GM19239 (cell line): ENCODE results near the gene ADGRG1.

Source experiments
- DNase-seq: peaks from one replicate; pipeline ENCODE4 v3.0.0; 2011; ENCODE audit warnings: low spot score; ENCODE audit not compliant: insufficient read length
- FAIRE-seq: peaks from 2 replicates; lab custom pipeline; 2011; peaks lifted over from hg19 to GRCh38; lab: Jason Lieb, UNC

The ADGRG1 gene

DNA sequence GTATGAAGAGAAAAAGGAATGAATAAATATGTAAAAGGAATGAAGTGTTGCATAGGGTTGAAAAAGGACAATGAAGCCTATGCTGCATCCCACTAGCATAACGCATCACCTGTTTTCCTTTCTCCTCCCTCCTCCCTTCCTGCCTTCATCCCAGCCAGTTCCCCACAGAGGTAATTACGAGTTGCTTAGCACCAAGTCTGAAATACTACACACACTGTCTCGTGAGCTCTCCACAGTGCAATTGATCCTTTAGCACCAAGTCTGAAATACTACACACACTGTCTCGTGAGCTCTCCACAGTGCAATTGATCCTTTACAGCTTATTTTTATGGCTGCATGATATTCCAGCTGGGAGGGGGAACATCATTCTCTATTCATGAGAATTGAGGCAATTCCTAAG is 65.1 kb downstream of the ADGRG1 start:
- DNase-seq (no peak), FAIRE-seq (no peak)

DNA sequence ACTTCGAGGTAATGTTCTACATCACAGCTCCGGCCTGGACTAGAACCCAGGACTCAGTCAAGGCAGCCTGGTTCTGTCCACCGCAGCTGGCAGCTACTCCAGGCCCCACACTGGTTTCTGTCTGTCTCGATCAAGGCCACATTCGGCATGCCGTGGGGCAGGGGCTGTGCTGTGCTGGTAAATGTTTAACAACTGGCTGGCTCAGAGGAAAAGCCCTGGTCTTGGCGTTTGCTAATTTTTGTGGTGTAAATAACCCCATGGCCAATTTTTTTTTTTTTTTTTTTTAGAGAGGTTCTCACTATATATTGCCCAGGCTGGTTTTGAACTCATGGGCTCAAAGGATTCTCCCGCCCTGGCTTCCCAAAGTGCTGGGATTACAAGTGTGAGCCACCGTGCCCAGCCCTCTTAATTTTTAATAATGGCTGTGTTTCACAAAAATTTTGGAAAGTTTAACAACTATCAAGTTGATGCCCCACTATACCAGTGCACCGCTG is 65.8 kb downstream of the ADGRG1 start:
- FAIRE-seq (no peak), DNase-seq (no peak)

DNA sequence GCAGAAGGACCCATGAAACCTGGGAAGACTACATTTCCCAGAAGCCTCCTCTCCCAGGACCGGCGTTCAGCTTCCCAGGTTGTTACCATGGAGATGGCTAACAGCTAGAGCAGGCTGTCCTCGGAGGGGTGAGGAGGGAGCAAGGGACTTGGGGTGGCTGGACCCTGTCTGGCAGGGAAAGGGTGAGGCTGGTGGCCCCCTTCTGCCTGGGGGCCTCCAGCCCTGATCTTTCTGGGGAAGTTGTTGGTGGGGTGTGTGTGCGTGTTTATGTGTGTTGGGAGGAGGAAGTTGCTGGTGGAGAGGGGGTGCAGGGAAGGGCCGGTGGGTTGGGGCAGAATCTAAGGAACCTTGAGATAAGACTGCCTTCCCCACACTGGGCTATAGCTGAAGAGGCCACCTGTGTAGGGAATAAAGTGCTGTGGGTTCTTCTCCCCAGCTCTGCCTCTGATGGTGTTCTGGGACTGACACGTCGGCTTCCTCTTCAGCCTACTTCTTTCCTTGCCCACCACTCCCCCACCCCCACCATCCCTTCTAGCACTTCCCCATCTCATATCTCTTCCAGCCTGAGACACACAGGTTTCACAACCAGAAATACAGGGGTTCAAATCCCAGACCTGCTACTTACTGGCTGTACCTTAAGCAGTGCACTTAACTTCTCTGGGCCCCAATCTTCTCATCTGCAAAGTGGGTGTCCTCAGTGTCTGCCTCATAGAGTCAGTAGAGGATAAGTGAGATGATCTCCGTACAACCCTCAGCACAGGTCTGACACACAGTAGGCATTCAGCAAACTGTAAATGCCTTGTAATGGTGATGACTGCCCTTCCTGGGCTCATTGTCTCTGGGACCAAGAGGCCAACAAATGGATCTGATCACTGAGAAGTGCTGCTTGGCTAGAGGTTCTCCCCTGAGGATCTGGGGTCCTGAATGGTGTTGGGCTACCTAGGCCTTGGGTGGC is 66.6 kb downstream of the ADGRG1 start, which contains the start of gene DRC7:
Gene DRC7 (plus strand): TSS at position 82 of the 955 bp plus-strand sequence. CDS start 3,144 bp downstream, outside the sequence.
- FAIRE-seq (no peak), DNase-seq (peak; percentile 52)

DNA sequence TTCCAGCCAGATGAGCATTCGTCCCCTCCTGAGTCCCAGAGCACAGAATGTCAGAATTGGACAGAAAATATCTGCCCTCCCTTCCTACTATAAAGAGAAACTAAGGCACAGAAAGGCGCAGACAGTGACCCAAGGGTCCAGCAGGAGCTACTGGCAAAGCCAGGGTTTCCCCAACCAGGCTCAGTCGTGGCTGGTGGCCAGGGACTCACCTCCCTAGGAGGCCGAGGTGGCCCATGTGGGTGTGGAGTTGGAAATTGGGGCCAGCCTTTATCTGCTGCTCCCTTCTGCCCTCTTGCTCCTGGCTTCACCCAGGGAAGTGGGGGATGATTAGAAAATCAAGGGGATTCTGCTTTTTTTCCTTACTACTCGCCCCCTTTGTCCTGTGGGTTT is 67.2 kb downstream of the ADGRG1 start:
- FAIRE-seq (no peak), DNase-seq (no peak)

GRCh38 chr16:57696240-57696639 is 67.8 kb downstream of the ADGRG1 start:
- DNase-seq: no peak
- FAIRE-seq: no peak

GRCh38 chr16:57697896-57698537 is 69.6 kb downstream of the ADGRG1 start:
- DNase-seq (no peak), FAIRE-seq (no peak)

- DNase-seq (no peak), FAIRE-seq (no peak)
Measured at GRCh38 chr16:57698812-57699405, 70.5 kb downstream of the ADGRG1 start.

DNA sequence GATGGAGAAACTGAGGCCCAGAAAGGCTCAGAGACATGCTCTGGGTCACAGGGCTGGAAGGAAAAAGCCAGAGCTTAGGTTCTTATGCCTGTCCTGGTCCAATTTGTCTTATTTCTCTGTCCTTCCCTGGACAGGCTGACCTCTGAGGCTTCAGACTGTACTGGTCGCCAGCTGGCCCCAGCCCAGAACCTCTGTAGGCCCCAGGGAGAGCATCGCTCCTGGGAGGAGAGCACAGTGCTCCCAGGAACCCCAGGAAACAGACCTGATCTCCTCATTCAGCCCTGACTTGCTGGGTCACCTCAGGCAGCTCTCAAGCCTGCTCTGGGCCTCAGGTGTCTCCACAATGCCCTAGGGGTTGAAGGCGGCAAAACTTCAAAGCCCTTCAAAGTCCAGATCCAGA is 71.1 kb downstream of the ADGRG1 start:
- FAIRE-seq: no peak
- no peak for DNase-seq

- FAIRE-seq (no peak), DNase-seq (no peak)
Measured at GRCh38 chr16:57699899-57700298, 71.5 kb downstream of the ADGRG1 start.

GRCh38 chr16:57700781-57701551 is 72.5 kb downstream of the ADGRG1 start:
- FAIRE-seq (no peak), DNase-seq (no peak)

DNA sequence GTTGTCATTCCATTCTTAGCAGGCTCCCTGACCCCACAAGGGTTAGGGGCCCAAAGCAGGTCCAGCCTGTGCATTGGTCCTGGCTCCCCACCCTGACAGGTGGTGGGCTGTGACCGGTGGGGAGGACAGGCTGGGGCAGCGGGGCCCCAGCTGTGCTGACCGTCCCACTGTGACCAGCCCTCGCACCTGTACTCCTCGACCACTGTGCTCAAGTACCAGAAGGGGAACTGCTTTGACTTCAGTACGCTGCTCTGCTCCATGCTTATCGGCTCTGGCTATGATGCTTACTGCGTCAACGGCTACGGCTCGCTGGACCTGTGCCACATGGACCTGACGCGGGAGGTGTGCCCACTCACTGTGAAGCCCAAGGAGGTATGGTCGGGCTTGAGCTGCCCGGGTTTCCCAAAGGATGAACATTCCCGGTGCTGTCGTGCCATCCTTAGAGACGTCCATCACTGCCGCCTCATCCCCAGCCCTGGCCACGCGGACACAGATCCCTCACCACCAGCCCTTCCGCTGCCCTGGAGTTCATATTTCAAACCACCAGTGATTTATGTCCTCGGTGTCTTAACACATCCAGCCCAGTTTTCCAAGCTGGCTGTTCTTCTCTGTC is 73.4 kb downstream of the ADGRG1 start:
- no peak for DNase-seq
- FAIRE-seq: no peak

- no peak for FAIRE-seq
- no peak for DNase-seq
Measured at GRCh38 chr16:57703416-57704010, 75.1 kb downstream of the ADGRG1 start.

- DNase-seq: no peak
- FAIRE-seq: no peak
Measured at GRCh38 chr16:57704011-57704904, 75.8 kb downstream of the ADGRG1 start.

DNA sequence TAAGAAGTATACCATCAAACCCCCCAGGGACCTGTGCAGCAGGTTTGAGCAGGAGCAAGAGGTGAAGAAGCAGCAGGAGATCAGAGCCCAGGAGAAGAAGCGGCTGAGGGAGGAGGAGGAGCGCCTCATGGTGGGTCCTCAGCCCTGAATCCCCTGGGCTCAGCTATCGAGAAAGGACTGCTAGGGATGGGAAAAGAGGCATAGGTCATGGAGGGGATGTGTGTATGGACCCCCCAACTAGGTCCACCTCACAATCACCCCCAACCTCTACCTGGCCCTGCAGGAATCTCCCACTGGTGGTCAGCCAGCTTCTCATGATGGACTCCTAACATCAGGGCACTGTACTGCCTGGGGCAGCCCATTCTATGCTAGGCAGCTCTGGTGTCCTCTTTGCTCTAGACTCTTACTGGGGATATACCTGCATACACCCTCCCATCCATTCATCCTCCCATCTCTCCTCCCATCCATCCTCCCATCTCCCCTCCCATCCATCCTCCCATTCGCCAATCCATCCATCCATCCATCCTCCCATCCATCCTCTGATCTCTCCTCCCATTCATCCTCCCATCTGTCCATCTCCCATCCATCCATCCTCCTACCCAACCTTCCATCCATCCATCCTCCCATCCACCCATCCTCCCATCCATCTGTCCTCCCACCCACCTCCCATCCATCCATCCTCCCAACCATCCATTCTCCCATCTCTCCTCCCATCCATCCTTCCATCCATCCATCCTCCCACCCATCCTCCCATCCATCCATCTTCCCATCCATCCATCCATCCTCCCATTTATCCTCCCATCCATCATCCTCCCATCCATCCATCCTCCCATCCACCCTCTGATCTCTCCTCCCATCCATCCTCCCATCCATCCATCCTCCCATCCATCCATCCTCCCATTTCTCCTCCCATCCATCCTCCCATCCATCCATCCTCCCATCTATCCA is 76.7 kb downstream of the ADGRG1 start:
- DNase-seq (no peak), FAIRE-seq (no peak)

GRCh38 chr16:57706717-57707116 is 78.3 kb downstream of the ADGRG1 start:
- no peak for FAIRE-seq
- no peak for DNase-seq

DNA sequence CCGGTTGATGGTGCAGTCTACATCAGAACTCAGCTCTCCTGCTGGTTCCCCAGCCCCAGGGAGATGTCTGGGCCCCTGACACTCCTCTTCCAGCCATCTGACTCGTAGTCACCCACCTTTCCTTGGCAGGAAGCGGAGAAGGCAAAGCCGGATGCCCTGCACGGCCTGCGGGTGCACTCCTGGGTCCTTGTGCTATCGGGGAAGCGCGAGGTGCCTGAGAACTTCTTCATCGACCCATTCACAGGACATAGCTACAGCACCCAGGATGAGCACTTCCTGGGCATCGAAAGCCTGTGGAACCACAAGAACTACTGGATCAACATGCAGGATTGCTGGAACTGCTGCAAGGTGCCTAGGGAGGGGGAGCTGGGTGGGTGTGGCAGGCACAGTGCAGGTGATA is 78.9 kb downstream of the ADGRG1 start:
- FAIRE-seq (no peak), DNase-seq (no peak)

GRCh38 chr16:57708168-57708567 is 79.7 kb downstream of the ADGRG1 start:
- FAIRE-seq (no peak), DNase-seq (no peak)
